ENCODE results near the gene BRI3.

- TF ChIP-seq CTCF (IDR thresholded peaks at IDR 0.05) (no peak), POLR2A (IDR thresholded peaks at IDR 0.05) (no peak)
These were observed 5.2 kb upstream of the BRI3 start for GRCh38 chr7:98276241-98276761.
